HG03354 (cell line): ENCODE results near the gene NDUFB11.
"Not testable (repeated sequence)": the region's sequence is repeated elsewhere in the genome, so short reads cannot be mapped to it uniquely, and the experiment has no call there.

Source experiments
- ATAC-seq: cut with Tn5 transposase; IDR thresholded peaks from one replicate; pipeline ENCODE4 v1.9.1; 2021; ENCODE audit warnings: mild to moderate bottlenecking; ENCODE audit not compliant: unreplicated experiment, poor library complexity, severe bottlenecking

Gene NDUFB11

DNA sequence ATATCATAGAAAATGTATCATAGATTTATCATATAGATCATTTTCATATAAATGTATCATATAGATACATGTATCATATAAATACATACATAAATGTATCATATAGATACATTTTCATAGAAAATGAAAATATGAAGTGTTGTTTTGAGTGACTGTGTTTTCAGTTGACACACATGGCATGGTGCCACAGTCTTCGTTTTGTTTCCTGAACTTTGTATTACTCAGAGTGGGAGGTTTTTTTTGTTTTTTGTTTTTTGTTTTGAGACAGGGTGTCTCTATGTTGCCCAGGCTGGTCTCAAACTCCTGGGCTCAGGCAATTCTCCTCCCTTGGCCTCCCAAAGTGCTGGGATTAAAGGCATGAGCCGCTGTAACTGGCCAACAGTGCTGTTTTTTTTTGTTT is 4.4 kb upstream of the NDUFB11 start:
- no peak for ATAC-seq

DNA sequence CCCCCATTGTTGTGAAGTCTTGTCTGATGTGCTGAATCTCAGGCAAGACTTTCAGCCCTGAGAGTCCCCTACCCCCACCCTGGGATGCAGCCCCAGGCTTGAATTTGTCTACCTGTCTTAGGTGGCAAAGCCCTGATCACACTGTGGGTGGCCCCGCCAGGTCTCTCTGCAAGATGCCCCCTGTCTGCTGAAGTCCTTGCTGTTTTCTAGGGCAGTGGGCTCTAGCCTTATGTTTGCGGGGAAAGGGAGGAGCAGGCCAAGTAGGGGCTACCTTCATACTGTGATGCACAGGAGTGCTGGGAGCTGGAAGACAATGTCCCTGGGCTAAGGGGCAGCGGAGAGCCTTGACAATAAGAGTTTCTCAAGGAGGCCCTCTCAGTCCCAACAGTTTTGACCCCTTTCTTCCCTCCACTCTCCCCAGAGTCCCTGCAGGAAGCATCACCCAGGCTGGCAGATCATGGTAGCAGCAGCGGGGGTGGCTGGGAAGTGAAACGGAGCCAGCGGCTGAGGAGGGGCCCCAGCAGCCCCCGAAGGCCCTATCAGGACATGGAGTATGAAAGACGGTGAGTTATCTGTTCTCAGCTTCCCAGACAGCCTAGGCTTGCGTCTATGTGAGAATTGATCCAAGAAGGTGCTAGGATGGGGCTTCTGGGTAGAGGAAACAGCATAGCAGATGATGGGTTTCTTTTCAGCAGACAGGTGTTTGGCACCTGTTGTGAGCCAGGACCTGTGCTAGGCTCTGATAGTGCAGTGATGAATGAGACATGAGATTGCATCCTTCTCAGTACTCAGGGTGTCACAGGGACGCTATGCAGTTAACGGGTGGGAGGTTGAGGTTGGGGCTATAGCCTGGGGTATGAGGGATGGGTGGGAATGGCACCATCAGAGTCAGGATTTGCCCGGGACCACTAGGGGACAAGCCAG is 2.7 kb upstream of the NDUFB11 start:
- no peak for ATAC-seq

DNA sequence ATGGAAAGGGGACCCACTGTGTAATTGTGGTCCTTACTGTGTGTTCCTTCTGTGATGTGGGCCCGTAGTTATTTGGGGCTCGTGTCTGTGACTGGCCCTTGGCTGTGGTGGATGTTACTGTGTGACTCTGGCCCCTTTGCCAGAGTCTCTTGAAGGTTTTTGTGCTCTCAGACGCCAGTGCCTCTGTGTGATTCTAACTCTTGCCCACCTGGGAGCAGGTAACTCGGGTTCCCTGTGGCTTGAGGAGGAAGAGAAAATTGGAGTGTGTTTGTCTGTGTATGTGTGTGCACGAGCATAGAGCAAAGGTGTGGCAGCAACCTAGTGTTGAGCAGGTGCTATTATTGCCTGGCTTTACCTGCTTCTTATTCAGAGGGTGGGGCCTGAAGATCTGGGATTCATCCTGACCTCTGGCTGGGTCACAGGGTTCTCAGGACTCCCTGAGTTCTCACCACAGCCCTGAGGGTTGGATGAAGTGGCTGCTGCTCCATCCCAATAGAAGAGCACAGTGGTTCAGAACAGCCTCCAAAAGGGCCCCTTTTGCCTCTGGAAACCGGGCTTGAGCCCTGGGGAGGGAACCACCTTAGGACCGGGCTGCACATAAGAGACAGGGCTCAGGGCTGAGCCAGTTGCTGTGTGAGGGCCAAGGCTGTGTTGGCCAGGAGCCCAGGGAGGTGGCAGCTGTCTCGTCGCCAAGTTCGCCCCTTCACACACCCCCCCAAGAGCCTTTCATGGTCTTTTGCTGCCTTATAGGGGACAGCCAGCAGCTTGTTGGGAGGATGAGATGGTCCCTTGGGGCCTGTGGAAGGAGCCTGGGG is 1.8 kb upstream of the NDUFB11 start:
- no peak for ATAC-seq

DNA sequence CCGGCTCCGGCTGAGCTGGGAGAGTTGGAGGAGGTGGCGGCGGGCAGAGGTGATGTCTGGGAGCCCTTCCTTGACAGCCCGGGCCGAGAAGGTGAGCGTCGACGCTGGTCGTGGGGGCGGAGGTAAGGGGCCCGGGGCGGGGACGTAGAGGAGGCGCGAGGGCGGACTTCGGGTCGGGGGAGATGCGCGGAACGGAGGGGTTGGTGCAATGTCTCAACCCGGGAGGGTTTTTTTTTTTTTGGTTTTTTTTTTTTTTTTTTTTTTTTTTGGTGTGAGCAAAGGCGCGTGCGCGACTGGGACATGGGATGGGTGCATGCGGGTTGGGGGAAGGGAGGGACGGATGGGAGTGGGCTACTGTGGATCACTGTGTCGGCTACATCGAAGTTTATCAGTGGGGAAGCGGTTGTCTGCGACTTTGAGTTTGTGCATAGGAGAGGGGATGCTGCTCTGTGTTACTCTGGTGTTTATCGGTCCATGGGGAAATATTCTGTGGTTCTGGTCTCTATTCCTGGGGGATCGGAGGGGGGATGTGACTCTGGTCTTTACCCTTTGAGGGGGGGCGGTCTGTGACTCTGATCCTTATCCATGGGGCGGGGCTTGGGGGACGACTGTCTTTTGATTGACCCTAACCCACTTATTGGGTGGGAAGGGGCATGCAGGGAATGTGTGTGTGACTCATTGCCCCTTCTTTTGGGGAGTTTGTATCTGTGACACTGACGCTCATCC is 1.1 kb upstream of the NDUFB11 start:
- ATAC-seq = peak; percentile 24

DNA sequence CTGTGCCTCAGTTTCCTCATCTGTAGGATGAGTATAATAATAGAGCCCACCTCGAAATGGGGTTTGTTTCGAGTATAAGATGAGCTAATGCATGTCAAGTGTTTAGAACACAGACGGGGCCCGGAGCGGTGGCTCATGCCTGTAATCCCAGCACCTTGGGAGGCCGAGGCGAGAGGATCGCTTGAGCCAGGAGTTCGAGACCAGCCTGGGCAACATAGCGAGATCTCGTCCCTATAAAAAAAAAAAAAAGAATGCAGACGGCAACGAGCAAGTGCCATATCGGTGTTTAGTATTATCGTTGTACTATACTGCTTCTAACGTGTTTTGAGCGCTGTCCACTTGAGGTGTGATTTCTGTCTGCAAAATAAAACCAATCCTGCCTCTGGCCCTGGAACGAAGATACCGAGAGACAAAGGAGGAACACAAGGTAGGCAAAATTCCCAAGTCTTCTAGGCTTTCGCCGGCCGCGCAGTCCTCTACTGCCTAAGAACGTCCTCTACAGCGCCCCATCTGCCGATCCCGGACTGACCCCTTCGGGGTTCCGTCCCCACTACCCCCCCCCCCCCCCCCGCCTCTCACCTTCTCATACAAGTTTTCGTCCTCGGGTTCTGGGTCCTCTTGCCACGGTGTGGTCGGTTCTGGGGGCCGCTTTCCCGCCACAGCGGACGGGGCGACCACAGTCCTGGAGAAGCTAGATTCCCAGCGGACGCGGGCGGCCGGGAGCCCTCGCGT is 442 bp downstream of the NDUFB11 start:
- ATAC-seq = peak; percentile 3

DNA sequence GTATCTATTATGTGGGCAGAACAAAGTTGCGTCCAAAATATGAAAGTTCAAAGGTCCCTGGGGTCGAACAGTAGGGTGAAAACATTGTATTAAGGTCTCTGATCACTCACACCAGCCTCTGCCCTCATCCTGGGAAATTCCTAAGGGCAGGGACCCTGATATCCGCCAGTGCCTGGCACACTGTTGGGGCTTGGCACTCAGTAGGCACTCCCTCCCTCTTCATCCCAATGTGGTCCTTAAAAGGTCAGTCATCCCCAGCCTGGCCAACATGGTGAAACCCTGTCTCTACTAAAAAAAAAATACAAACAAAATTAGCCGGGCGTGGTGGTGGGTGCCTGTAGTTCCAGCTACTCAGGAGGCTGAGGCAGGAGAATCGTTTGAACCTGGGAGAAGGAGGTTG is 6.3 kb downstream of the NDUFB11 start:
- ATAC-seq = no peak

DNA sequence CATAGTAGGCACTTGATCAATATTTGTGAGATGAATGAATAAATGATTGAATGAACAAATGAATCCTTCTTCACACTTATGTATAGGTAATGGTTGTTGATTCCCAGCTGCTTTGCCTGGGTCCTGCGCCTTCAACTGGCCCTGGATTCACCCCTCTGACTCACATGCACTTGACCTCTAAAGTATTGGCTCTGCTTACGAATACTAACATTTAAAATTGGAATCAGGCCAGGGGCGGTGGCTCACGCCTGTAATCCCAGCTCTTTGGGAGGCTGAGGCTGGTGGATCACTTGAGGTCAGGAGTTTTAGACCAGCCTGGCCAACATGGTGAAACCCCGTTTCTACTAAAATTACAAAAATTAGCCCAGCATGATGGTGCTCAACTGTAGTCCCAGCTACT is 8.9 kb downstream of the NDUFB11 start:
- ATAC-seq = not testable (repeated sequence)

DNA sequence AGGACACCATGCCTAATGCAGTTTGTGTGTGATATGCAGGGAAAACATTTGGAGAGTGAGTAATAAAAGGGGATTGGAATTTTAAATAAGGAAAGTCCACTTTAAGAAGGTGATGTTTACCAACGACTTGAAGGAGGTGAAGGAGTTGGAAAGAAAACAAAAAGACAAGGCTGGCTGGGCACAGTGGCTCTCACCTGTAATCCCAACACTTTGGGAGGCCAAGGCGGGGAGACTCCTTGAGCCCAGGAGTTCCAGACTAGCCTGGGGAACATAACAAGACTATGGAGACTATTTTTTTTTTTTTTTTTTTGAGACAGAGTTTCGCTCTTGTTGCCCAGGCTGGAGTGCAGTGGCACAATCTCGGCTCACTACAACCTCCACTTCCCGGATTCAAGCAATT is 11.0 kb downstream of the NDUFB11 start:
- ATAC-seq = no peak

DNA sequence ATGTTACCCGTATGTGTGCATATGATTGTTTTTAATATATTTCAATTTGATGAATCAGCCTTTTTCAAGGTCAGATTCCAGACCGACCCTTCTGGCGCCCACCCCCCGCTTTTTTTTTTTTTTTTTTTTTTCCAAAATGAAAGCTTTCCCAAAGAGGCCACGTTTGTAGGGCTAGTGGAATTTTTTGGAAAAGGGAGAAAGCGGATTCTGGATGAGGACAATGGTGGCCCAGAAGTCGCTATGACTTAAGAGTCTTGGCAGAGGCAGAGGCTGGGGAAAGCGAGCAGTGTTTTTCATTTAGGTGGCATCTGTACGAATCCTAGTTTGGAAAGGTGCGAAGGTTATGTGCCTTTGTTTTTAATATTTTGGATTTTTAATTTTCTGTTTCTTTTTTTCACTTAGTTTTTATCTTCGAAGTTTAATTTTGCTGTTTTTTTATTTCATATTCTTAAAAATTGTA is 14.6 kb downstream of the NDUFB11 start:
- no peak for ATAC-seq

DNA sequence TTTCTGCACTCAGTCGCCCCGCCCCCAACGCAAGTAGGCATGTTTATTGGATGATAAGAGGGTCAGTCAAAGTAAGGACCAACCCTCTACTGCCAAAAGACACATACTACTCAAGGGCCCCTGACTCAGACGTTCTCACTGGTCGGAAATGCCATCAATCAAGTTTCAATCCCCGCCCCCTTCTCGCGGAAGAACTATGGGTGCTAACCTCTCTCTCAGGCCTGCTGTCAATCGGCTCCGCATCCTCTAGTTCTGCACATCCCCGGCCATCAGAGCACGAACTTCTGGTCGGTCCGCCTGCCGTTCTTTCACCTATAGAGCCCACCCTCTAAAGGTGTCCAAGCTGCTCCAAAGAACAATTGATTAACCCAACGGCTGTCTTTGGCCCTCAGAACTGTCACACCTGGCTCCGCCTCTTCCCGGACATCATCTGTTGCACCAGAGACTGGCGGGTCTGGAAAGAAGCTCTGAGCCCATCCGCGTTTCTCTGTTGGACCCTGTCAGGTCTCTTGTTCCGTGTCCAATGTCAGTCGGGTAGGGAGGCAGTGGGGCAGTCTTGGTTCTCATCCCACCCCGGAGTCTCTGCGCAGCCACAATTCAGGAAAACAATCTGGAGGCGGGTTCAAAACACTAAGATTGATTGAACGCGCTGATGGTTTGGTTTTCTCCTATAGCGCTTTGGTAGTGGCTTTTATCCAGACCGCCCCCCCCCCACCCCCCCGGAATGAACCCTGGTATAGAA is 15.2 kb downstream of the NDUFB11 start:
- peak; percentile 98 for ATAC-seq

DNA sequence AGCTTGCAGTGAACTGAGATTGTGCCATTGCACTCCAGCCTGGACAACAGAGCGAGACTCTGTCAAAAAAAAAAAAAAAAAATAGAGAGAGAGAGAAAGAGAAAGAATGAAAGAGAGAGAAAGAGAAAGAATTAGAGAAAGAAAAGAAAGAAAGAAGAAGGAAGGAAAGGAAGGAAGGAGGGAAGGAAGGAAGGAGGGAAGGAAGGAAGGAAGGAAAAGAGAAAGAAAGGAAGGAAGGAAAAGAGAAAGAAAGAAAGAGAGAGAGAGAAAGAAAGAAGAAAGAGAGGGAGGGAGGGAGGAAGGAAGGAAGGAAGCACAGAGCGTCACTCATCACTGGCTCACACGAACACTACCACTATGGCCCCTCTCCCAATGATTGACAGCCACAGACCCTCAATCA is 20.0 kb downstream of the NDUFB11 start:
- not testable (repeated sequence) for ATAC-seq

DNA sequence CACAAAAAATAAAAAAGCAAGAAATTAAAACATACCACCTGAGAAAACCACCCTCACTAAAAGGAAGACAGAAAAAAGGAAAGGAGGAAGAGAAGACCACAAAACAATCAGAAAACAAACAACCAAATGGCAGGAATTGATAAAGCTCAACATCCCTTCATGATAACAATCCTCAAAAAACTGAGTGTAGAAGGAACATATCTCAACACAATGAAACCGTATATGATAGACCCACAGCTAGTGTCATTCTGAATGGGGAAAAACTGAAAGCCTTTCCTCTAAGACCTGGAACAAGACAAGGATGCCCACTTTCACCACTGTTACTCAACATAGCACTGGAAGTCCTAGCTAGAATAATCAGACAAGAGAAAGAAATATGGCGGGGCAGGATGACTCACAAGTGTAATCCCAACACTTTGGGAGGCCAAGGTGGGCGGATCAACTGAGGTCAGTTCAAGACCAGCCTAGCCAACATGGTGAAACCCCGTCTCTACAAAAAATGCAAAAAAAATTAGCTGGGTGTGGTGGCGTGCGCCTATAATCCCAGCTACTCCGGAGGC is 27.9 kb downstream of the NDUFB11 start:
- ATAC-seq = not testable (repeated sequence)

DNA sequence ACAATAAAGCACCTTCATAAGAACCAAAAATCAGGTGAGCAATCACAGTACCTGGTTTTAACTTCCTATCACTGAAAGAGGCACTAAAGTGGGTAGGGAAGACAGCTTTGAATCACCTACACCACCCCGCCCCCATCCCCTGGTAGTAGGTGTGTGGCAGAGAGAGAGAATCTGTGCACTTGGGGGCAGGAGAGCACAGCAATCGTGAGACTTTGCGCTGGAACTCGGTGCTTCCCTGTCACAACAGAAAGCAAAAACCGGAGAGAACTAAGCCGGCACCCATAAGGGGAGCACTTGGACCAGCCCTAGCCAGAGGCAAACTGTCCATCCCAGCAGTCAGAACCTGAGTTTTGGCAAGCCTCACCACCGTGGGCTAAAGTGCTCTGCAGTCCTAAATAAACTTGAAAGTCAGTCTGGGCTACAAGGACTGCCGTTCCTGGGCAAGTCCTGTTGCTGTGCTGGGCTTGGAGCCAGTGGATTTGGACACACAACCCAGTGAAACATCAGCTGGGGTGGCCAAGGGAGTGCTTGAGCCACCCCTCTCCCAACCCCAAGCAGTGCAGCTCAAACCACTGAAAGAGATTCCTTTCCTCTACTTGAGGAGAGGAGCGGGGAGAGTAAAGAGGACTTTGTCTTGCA is 32.1 kb downstream of the NDUFB11 start:
- ATAC-seq = no peak

DNA sequence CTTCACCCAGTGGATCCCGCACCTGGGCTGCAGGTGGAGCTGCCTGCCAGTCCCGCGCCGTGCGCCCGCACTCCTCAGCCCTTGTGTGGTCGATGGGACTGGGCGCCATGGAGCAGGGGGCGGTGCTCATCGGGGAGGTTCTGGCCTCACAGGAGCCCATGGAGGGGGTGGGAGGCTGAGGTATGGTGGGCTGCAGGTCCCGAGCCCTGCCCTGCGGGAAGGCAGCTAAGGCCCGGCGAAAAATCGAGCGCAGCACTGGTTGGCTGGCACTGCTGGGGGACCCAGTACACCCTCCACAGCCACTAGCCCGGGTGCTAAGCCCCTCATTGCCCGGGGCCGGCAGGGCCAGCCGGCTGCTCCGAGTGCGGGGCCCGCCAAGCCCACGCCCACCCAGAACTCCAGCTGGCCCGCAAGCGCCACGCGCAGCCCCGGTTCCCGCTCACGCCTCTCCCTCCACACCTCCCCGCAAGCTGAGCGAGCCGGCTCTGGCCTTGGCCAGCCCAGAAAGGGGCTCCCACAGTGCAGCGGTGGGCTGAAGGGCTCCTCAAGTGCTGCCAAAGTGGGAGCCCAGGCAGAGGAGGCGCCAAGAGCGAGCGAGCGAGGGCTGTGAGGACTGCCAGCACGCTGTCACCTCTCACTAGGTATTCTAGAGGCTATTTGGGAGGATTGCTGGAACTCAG is 33.4 kb downstream of the NDUFB11 start:
- not testable (repeated sequence) for ATAC-seq

DNA sequence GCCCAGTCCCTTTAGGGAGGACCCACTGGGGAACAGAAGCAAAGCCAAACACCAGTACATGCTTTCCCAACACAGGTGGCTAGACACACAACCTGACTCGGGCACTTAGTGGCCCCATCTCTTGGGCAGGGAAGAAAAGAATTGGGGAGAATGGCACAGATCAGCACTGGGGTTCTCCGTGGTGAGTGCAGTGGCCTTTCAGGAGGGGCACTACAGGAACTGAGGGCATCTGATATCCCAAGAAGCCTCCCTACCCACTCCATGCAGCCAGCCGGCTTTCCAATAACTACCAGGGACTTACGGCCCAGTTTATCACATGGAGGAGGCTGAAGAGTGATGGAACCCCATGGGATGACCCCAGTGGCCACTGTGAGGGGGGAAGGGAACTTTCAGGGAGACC is 43.3 kb downstream of the NDUFB11 start:
- ATAC-seq = no peak

DNA sequence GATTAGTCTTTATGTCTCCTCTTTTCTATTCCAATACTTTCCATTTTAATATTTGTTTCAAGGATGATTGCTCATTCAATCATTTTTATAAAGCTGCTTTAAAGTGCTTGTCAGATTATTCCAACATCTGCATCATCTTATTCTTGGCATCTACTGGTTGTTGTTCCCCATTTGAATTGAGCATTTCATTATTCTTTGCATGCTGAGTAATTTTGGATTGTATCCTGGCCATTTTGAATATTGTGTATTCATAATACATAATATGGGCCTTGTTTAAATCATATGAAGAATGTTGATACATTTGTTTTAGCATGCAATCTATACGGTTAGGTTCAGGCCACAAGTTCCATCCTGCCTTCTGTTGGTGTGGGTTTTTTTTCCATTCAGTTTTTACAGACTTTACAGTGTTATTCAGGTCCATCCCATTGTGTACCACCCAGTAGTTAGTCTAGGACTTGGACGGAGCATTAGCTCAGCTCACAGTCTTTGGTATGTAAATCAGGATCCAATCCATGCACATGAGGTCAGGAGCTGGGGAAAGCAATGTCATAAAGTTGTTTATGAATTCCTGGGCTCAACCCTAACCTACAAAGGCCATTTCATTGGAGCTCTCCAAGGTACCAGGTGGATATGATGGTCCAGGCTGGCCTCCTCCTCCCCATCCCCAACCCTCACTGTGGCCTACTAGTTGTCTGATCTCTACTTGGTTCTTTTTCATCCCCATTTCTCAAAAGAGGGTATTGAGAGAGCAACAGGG is 46.0 kb downstream of the NDUFB11 start:
- ATAC-seq = no peak

DNA sequence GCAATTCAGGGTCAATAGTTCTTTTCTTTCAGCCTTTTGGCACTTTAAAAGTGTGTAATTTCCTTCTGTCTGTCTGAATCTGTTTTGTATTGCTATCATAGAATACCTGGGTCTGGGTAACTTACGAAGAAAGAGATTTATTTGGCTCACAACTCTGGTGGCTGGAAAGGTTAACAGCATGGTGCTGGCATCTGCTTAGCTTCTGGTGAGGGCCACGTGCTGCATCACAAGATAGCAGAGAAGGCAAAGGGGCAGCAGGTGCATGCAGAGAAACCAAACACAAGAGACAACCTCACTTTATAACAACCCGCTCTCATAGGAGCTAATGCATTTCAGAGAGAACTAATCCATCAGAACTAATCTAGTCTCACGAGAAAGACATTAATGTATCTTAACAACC is 47.5 kb downstream of the NDUFB11 start:
- no peak for ATAC-seq
